Measurements from ENCODE around the gene AKAIN1.

The AKAIN1 gene

GRCh38 chr18:5164903-5165302, 32.2 kb downstream of the AKAIN1 start:
- H2BK120ac ChIP-seq (ENCODE audit: low read depth, low read length) = no peak overlapping the region
- no peak overlapping the region for H3K23ac ChIP-seq (ENCODE audit: low read depth, low read length, poor library complexity)
- H3K4me2 ChIP-seq (ENCODE audit: insufficient read depth, low read length, poor library complexity, severe bottlenecking) = no peak overlapping the region
- no peak overlapping the region for H2AFZ ChIP-seq (ENCODE audit: low read length)
- H2BK12ac ChIP-seq (ENCODE audit: low read length) = no peak overlapping the region
- no peak overlapping the region for H3K14ac ChIP-seq (ENCODE audit: low read length)
- no peaks in the 10 kb centered on the region for H3K9me3 ChIP-seq (replicated peaks in 1 of 2; ENCODE audit: control insufficient read depth in 2 of 2, insufficient read depth in 1 of 2, low read depth in 1 of 2, low read length in 2 of 2)
- no peak overlapping the region for H3K27ac ChIP-seq (replicated peaks; ENCODE audit: low read length)
- H4K91ac ChIP-seq (ENCODE audit: low read depth, low read length, poor library complexity) = no peak overlapping the region
- H2AK5ac ChIP-seq (ENCODE audit: low read depth, low read length) = no peak overlapping the region
- H3K4ac ChIP-seq (ENCODE audit: low read length) = no peak overlapping the region
- no peaks in the 10 kb centered on the region for H3K27me3 ChIP-seq (ENCODE audit: control insufficient read depth in 3 of 3, insufficient read depth in 3 of 3, low read depth in 1 of 3, low read length in 3 of 3)
- H2BK15ac ChIP-seq (ENCODE audit: low read length) = no peak overlapping the region
- no peaks in the 10 kb centered on the region for H3K36me3 ChIP-seq (replicated peaks in 1 of 2; ENCODE audit: control insufficient read depth in 2 of 2, insufficient read depth in 2 of 2, low read length in 2 of 2)
- no peak overlapping the region for H3K9ac ChIP-seq (ENCODE audit: low read depth, low read length, poor library complexity)
- no peak for DNase-seq (ENCODE audit: low spot score)
- no peak overlapping the region for H2BK5ac ChIP-seq (ENCODE audit: low read length)
- H3K79me1 ChIP-seq (ENCODE audit: low read depth, low read length) = no peaks in the 10 kb centered on the region
- no peaks in the 10 kb centered on the region for H3K4me1 ChIP-seq (ENCODE audit: control insufficient read depth in 2 of 2, insufficient read depth in 1 of 2, low read depth in 1 of 2, low read length in 2 of 2)
- H3K4me3 ChIP-seq (ENCODE audit: low read length in 2 of 2) = no peak overlapping the region
- no CpG with 5 or more reads among the region's 2 CpGs for WGBS, 2 donors (ENCODE audit: extremely low coverage in 2 of 2, insufficient read length in 2 of 2, insufficient replicate concordance in 1 of 2)
- H3K18ac ChIP-seq (ENCODE audit: low read length) = no peak overlapping the region
- H4K8ac ChIP-seq (ENCODE audit: low read depth, low read length) = no peak overlapping the region

GRCh38 chr18:5162111-5162510, 34.9 kb downstream of the AKAIN1 start:
- Histone ChIP-seq H4K8ac (ENCODE audit: low read depth, low read length) (no peak overlapping the region), H3K4me3 (ENCODE audit: low read length in 2 of 2) (no peak overlapping the region), H3K27ac (replicated peaks; ENCODE audit: low read length) (no peak overlapping the region), H3K4me1 (ENCODE audit: control insufficient read depth in 2 of 2, insufficient read depth in 1 of 2, low read depth in 1 of 2, low read length in 2 of 2) (no peaks in the 10 kb centered on the region), H2BK15ac (ENCODE audit: low read length) (no peak overlapping the region), H3K9me3 (replicated peaks in 1 of 2; ENCODE audit: control insufficient read depth in 2 of 2, insufficient read depth in 1 of 2, low read depth in 1 of 2, low read length in 2 of 2) (no peaks in the 10 kb centered on the region), H2AK5ac (ENCODE audit: low read depth, low read length) (no peak overlapping the region), H3K9ac (ENCODE audit: low read depth, low read length, poor library complexity) (no peak overlapping the region), H4K91ac (ENCODE audit: low read depth, low read length, poor library complexity) (no peak overlapping the region), H3K18ac (ENCODE audit: low read length) (no peak overlapping the region), H3K4me2 (ENCODE audit: insufficient read depth, low read length, poor library complexity, severe bottlenecking) (no peak overlapping the region), H3K14ac (ENCODE audit: low read length) (no peak overlapping the region), H3K79me1 (ENCODE audit: low read depth, low read length) (no peaks in the 10 kb centered on the region), H2BK12ac (ENCODE audit: low read length) (no peak overlapping the region), H2BK5ac (ENCODE audit: low read length) (no peak overlapping the region), H2AFZ (ENCODE audit: low read length) (no peak overlapping the region), H3K23ac (ENCODE audit: low read depth, low read length, poor library complexity) (no peak overlapping the region), H3K36me3 (replicated peaks in 1 of 2; ENCODE audit: control insufficient read depth in 2 of 2, insufficient read depth in 2 of 2, low read length in 2 of 2) (no peaks in the 10 kb centered on the region), H2BK120ac (ENCODE audit: low read depth, low read length) (no peak overlapping the region), H3K27me3 (ENCODE audit: control insufficient read depth in 3 of 3, insufficient read depth in 3 of 3, low read depth in 1 of 3, low read length in 3 of 3) (no peaks in the 10 kb centered on the region), H3K4ac (ENCODE audit: low read length) (no peak overlapping the region)
- no peak for DNase-seq (ENCODE audit: low spot score)

- H4K91ac ChIP-seq (ENCODE audit: low read depth, low read length, poor library complexity) = no peak overlapping the region
Measured at GRCh38 chr18:5159080-5159479, 38.0 kb downstream of the AKAIN1 start.

GRCh38 chr18:5158587-5158986, 38.5 kb downstream of the AKAIN1 start:
- no peak overlapping the region for H2BK5ac ChIP-seq (ENCODE audit: low read length)
- no peak overlapping the region for H3K9ac ChIP-seq (ENCODE audit: low read depth, low read length, poor library complexity)
- H3K27ac ChIP-seq (replicated peaks; ENCODE audit: low read length) = no peak overlapping the region
- DNase-seq (ENCODE audit: low spot score) = no peak
- no peak overlapping the region for H4K8ac ChIP-seq (ENCODE audit: low read depth, low read length)
- H3K4me2 ChIP-seq (ENCODE audit: insufficient read depth, low read length, poor library complexity, severe bottlenecking) = no peak overlapping the region
- H2BK15ac ChIP-seq (ENCODE audit: low read length) = no peak overlapping the region
- H3K14ac ChIP-seq (ENCODE audit: low read length) = no peak overlapping the region
- H3K79me1 ChIP-seq (ENCODE audit: low read depth, low read length) = no peaks in the 10 kb centered on the region
- H3K9me3 ChIP-seq (replicated peaks in 1 of 2; ENCODE audit: control insufficient read depth in 2 of 2, insufficient read depth in 1 of 2, low read depth in 1 of 2, low read length in 2 of 2) = no peaks in the 10 kb centered on the region
- no peaks in the 10 kb centered on the region for H3K36me3 ChIP-seq (replicated peaks in 1 of 2; ENCODE audit: control insufficient read depth in 2 of 2, insufficient read depth in 2 of 2, low read length in 2 of 2)
- no peaks in the 10 kb centered on the region for H3K27me3 ChIP-seq (ENCODE audit: control insufficient read depth in 3 of 3, insufficient read depth in 3 of 3, low read depth in 1 of 3, low read length in 3 of 3)
- no peaks in the 10 kb centered on the region for H3K4me1 ChIP-seq (ENCODE audit: control insufficient read depth in 2 of 2, insufficient read depth in 1 of 2, low read depth in 1 of 2, low read length in 2 of 2)
- H3K4me3 ChIP-seq (ENCODE audit: low read length in 2 of 2) = no peak overlapping the region
- H2BK12ac ChIP-seq (ENCODE audit: low read length) = no peak overlapping the region
- no CpG with 5 or more reads among the region's 2 CpGs for WGBS, 2 donors (ENCODE audit: extremely low coverage in 2 of 2, insufficient read length in 2 of 2, insufficient replicate concordance in 1 of 2)
- no peak overlapping the region for H3K4ac ChIP-seq (ENCODE audit: low read length)
- no peak overlapping the region for H4K91ac ChIP-seq (ENCODE audit: low read depth, low read length, poor library complexity)
- H3K23ac ChIP-seq (ENCODE audit: low read depth, low read length, poor library complexity) = no peak overlapping the region
- no peak overlapping the region for H2AK5ac ChIP-seq (ENCODE audit: low read depth, low read length)
- no peak overlapping the region for H2AFZ ChIP-seq (ENCODE audit: low read length)
- no peak overlapping the region for H3K18ac ChIP-seq (ENCODE audit: low read length)
- H2BK120ac ChIP-seq (ENCODE audit: low read depth, low read length) = no peak overlapping the region

More at GRCh38 chr18:5159080-5159479, 38.0 kb downstream of the AKAIN1 start:
- Histone ChIP-seq H2BK15ac (ENCODE audit: low read length) (no peak overlapping the region), H3K27ac (replicated peaks; ENCODE audit: low read length) (no peak overlapping the region), H3K4me3 (ENCODE audit: low read length in 2 of 2) (no peak overlapping the region), H2BK5ac (ENCODE audit: low read length) (no peak overlapping the region), H3K18ac (ENCODE audit: low read length) (no peak overlapping the region), H4K8ac (ENCODE audit: low read depth, low read length) (no peak overlapping the region), H2BK12ac (ENCODE audit: low read length) (no peak overlapping the region), H3K4ac (ENCODE audit: low read length) (no peak overlapping the region), H3K9ac (ENCODE audit: low read depth, low read length, poor library complexity) (no peak overlapping the region), H2AFZ (ENCODE audit: low read length) (no peak overlapping the region), H3K79me1 (ENCODE audit: low read depth, low read length) (no peaks in the 10 kb centered on the region), H2AK5ac (ENCODE audit: low read depth, low read length) (no peak overlapping the region), H3K14ac (ENCODE audit: low read length) (no peak overlapping the region), H3K36me3 (replicated peaks in 1 of 2; ENCODE audit: control insufficient read depth in 2 of 2, insufficient read depth in 2 of 2, low read length in 2 of 2) (no peaks in the 10 kb centered on the region), H2BK120ac (ENCODE audit: low read depth, low read length) (no peak overlapping the region), H3K9me3 (replicated peaks in 1 of 2; ENCODE audit: control insufficient read depth in 2 of 2, insufficient read depth in 1 of 2, low read depth in 1 of 2, low read length in 2 of 2) (no peaks in the 10 kb centered on the region), H3K4me2 (ENCODE audit: insufficient read depth, low read length, poor library complexity, severe bottlenecking) (no peak overlapping the region), H3K4me1 (ENCODE audit: control insufficient read depth in 2 of 2, insufficient read depth in 1 of 2, low read depth in 1 of 2, low read length in 2 of 2) (no peaks in the 10 kb centered on the region), H3K23ac (ENCODE audit: low read depth, low read length, poor library complexity) (no peak overlapping the region), H3K27me3 (ENCODE audit: control insufficient read depth in 3 of 3, insufficient read depth in 3 of 3, low read depth in 1 of 3, low read length in 3 of 3) (no peaks in the 10 kb centered on the region)
- no peak for DNase-seq (ENCODE audit: low spot score)
- WGBS, 2 donors (ENCODE audit: extremely low coverage in 2 of 2, insufficient read length in 2 of 2, insufficient replicate concordance in 1 of 2) = no CpG with 5 or more reads among the region's 3 CpGs

All from neuronal stem cell (in vitro differentiated cells).